ENCODE measurements around the gene SCNN1A. TPM values are rescaled to one million over a fixed set of nuclear protein-coding genes. Genes with fewer than 3 reads are reported as not detected.

Gene SCNN1A
- total and polyA plus RNA-seq, 2 of the 13 experiments (the other 11 are each of a cell fraction or from before 2014, with no cell fraction given) = 1.5 to 14.6 TPM

GRCh38 chr12:6393109-6393508 is 17.7 kb upstream of the SCNN1A start:
- intact Hi-C loops (cut with micrococcal nuclease; ENCODE audit: unreplicated experiment) (no loop called here), in situ Hi-C loops (cut with HindIII; ENCODE audit: extremely low pct_ligation_motif_present, low pct_unique_long_range_greater_than_20kb) (no loop called here)
- TF ChIP-seq SMAD9 (CRISPR knock-in tag; IDR thresholded peaks at IDR 0.05) (no peak), SRF (IDR thresholded peaks at IDR 0.05; ENCODE audit: low read depth, low read length) (no peak), ZNF362 (CRISPR knock-in tag; IDR thresholded peaks at IDR 0.05; ENCODE audit: borderline replicate concordance) (no peak), ZNF121 (CRISPR knock-in tag; IDR thresholded peaks at IDR 0.05) (peak; percentile 82), HOXA9 (CRISPR knock-in tag; IDR thresholded peaks at IDR 0.05; ENCODE audit: borderline replicate concordance) (no peak), NR2F1 (CRISPR knock-in tag; IDR thresholded peaks at IDR 0.05) (no peak)
- CTCF ChIA-PET (ENCODE audit: low intra/inter-chr PET ratio, low total read pairs) = no interaction called here
- peaks cover 16% of the 10 kb centered on the region; the same call in 1 of the 2 replicates for H3K4me1 ChIP-seq (ENCODE audit: insufficient read depth, low read length)
- no peak overlapping the region for H2AFZ ChIP-seq (ENCODE audit: low read length)
- no peak for ATAC-seq
- FAIRE-seq = no peak
- DNase-seq (ENCODE audit: low spot score) = no peak
- H3K36me3 ChIP-seq (replicated peaks in 1 of 2; ENCODE audit: control insufficient read depth in 1 of 2, insufficient read depth in 2 of 2, low read length in 2 of 2) = peaks cover 7 to 21% of the 10 kb centered on the region in 2 experiments; a peak in 4 of 5 replicates
- H3K4me3 ChIP-seq (replicated peaks in 1 of 3; ENCODE audit: insufficient read depth in 1 of 3, low read depth in 2 of 3, low read length in 3 of 3) = no peak overlapping the region
- no peaks in the 10 kb centered on the region for H3K27me3 ChIP-seq (ENCODE audit: control insufficient read depth in 1 of 2, insufficient read depth in 2 of 2, low read length in 2 of 2)
- no peak overlapping the region for H3K4me2 ChIP-seq (ENCODE audit: low read depth, low read length)
- no peaks in the 10 kb centered on the region for H4K20me1 ChIP-seq (ENCODE audit: insufficient read depth, low read length)
- H3K79me2 ChIP-seq (ENCODE audit: insufficient read depth, low read length) = no peaks in the 10 kb centered on the region
- no peak overlapping the region for H3K9ac ChIP-seq (ENCODE audit: insufficient read depth, low read depth, low read length)
- POLR2A ChIA-PET = interaction anchor here (0.6 to 3.0 kb wide), 5 partner anchors 9 to 97 kb away, joined by 3 to 16 read pairs (median 3); partner anchors contain the start of gene LTBR
- H3K9me3 ChIP-seq (ENCODE audit: low read length) = no peaks in the 10 kb centered on the region
- H3K27ac ChIP-seq (ENCODE audit: extremely low read length, insufficient read depth, low read length) = no peak overlapping the region
- 93% methylated on average over 7 of the region's 7 CpGs for WGBS (ENCODE audit: low lambda C conversion rate)
- no TSS peak for BruUV-seq (replicated peaks)

GRCh38 chr12:6392504-6392903 is 17.1 kb upstream of the SCNN1A start:
- Histone ChIP-seq H3K4me1 (ENCODE audit: insufficient read depth, low read length) (peaks cover 22% of the 10 kb centered on the region; the same call in 1 of the 2 replicates), H3K9me3 (ENCODE audit: low read length) (no peaks in the 10 kb centered on the region), H3K4me3 (replicated peaks in 1 of 3; ENCODE audit: insufficient read depth in 1 of 3, low read depth in 2 of 3, low read length in 3 of 3) (no peak overlapping the region), H3K36me3 (replicated peaks in 1 of 2; ENCODE audit: control insufficient read depth in 1 of 2, insufficient read depth in 2 of 2, low read length in 2 of 2) (peaks cover 12 to 27% of the 10 kb centered on the region in 2 experiments), H3K27ac (ENCODE audit: extremely low read length, insufficient read depth, low read length) (no peak overlapping the region), H3K27me3 (ENCODE audit: control insufficient read depth in 1 of 2, insufficient read depth in 2 of 2, low read length in 2 of 2) (no peaks in the 10 kb centered on the region), H3K79me2 (ENCODE audit: insufficient read depth, low read length) (no peaks in the 10 kb centered on the region), H3K9ac (ENCODE audit: insufficient read depth, low read depth, low read length) (no peak overlapping the region), H4K20me1 (ENCODE audit: insufficient read depth, low read length) (no peaks in the 10 kb centered on the region), H3K4me2 (ENCODE audit: low read depth, low read length) (no peak overlapping the region), H2AFZ (ENCODE audit: low read length) (no peak overlapping the region)
- WGBS (ENCODE audit: low lambda C conversion rate) = 95% methylated on average over 6 of the region's 6 CpGs
- no TSS peak for BruUV-seq (replicated peaks)
- intact Hi-C loops (cut with micrococcal nuclease; ENCODE audit: unreplicated experiment) (no loop called here), in situ Hi-C loops (cut with HindIII; ENCODE audit: extremely low pct_ligation_motif_present, low pct_unique_long_range_greater_than_20kb) (no loop called here)
- DNase-seq (ENCODE audit: low spot score) (no peak), ATAC-seq (no peak), FAIRE-seq (no peak)
- TF ChIP-seq NR2F2 (IDR thresholded peaks at IDR 0.05; ENCODE audit: borderline replicate concordance, low read depth) (no peak), POLR2G (IDR thresholded peaks at IDR 0.05; ENCODE audit: low read depth, low read length) (0 out of 2 replicates have a peak, but pooled peaks have one; percentile 33), ZMAT5 (CRISPR knock-in tag; IDR thresholded peaks at IDR 0.05; ENCODE audit: borderline replicate concordance, low read depth) (no peak)
- ChIA-PET CTCF (ENCODE audit: low intra/inter-chr PET ratio, low total read pairs) (interaction anchor here (0.7 kb wide), 1 partner anchor 317 kb away, joined by 3 read pairs; no protein-coding TSS in a partner anchor), POLR2A (interaction anchor here (0.6 to 3.0 kb wide), 5 partner anchors 9 to 97 kb away, joined by 3 to 16 read pairs (median 3); partner anchors contain the start of gene LTBR)

All from HepG2 (cell line).